IMR-90 (cell line): ENCODE measurements around the gene EML1. TPM values are rescaled to one million over a fixed set of nuclear protein-coding genes. Genes with fewer than 3 reads are reported as not detected.

Experiments
- ATAC-seq: fragments of 200-7000 bp; cut with Tn5 transposase; 2 replicates; pipeline ENCODE4 v1.9.1; 2020; ENCODE audit warnings: low read depth, mild to moderate bottlenecking, moderate library complexity
- BruUV-seq: library from RNA; stranded (reverse); fragments of 400-500 nt; replicated peaks from 2 replicates; lab custom pipeline; 2021; lab: Mats Ljungman, UMichigan
- CTCF ChIA-PET: fragments of 300-600 bp; formaldehyde crosslinking; extraction: SDS; loops from one replicate; lab custom pipeline; 2021; ENCODE audit warnings: antibody characterized with exemption; lab: Yijun Ruan, JAX
- POLR2A ChIA-PET: fragments of 300-600 bp; sonication (Branson Sonifier 250); formaldehyde crosslinking; loops from one replicate; lab custom pipeline; 2022; ENCODE audit warnings: antibody characterized with exemption; ENCODE audit not compliant: unreplicated experiment; lab: Charles Lee
- DNase-seq: peaks from one replicate; pipeline ENCODE4 v3.0.0; 2013
- H2AFZ ChIP-seq: replicated peaks from 2 replicates; pipeline ENCODE3; 2013; ENCODE audit warnings: low read length, mild to moderate bottlenecking; ENCODE audit not compliant: poor library complexity
- H2AK5ac ChIP-seq: 2 replicates; pipeline ENCODE4 v1.6.1; 2013; ENCODE audit warnings: low read depth, low read length, inconsistent platforms
- H2AK9ac ChIP-seq: replicated peaks from 2 replicates; pipeline ENCODE3; 2013; ENCODE audit warnings: mild to moderate bottlenecking, low read depth, low read length, moderate library complexity; ENCODE audit not compliant: poor library complexity
- H2BK120ac ChIP-seq: 2 replicates; pipeline ENCODE4 v1.6.1; 2013; ENCODE audit warnings: low read depth, low read length, inconsistent platforms
- H2BK15ac ChIP-seq: 3 replicates; pipeline ENCODE4 v1.6.1; 2013; ENCODE audit warnings: low read depth, low read length, inconsistent platforms
- H2BK20ac ChIP-seq: 2 replicates; pipeline ENCODE4 v1.6.1; 2013; ENCODE audit warnings: low read depth, mild to moderate bottlenecking, inconsistent platforms, low read length, moderate library complexity
- H2BK5ac ChIP-seq: 2 replicates; pipeline ENCODE4 v1.6.1; 2013; ENCODE audit warnings: mild to moderate bottlenecking, low read depth, low read length, inconsistent platforms; ENCODE audit not compliant: poor library complexity, severe bottlenecking
- H3K14ac ChIP-seq: replicated peaks from 2 replicates; pipeline ENCODE4 v1.6.1; 2013; ENCODE audit warnings: low read depth, low read length, inconsistent platforms
- H3K18ac ChIP-seq: 2 replicates; pipeline ENCODE4 v1.6.1; 2013; ENCODE audit warnings: low read depth, low read length, control low read depth
- H3K23ac ChIP-seq: 2 replicates; pipeline ENCODE4 v1.6.1; 2013; ENCODE audit warnings: low read depth, low read length, inconsistent platforms
- H3K27ac ChIP-seq: 2 replicates; pipeline ENCODE4 v1.5.1; 2013; ENCODE audit warnings: mild to moderate bottlenecking, control low read depth, low read length; ENCODE audit not compliant: insufficient read depth
- H3K27me3 ChIP-seq: 2 replicates; pipeline ENCODE4 v1.6.1; 2013; ENCODE audit warnings: low read length; ENCODE audit not compliant: control insufficient read depth, insufficient read depth
- H3K36me3 ChIP-seq: 2 replicates; pipeline ENCODE4 v1.6.1; 2013; ENCODE audit warnings: low read length, mixed read lengths; ENCODE audit not compliant: control insufficient read depth, insufficient read depth
- H3K4ac ChIP-seq: 2 replicates; pipeline ENCODE4 v1.6.1; 2013; ENCODE audit warnings: low read depth, low read length, inconsistent platforms
- H3K4me1 ChIP-seq: 2 replicates; pipeline ENCODE4 v1.6.1; 2013; ENCODE audit warnings: low read length, mixed read lengths; ENCODE audit not compliant: control insufficient read depth, insufficient read depth
- H3K4me2 ChIP-seq: 2 replicates; pipeline ENCODE4 v1.6.1; 2013; ENCODE audit warnings: low read depth, mild to moderate bottlenecking, control low read depth, low read length, moderate library complexity
- H3K4me3 ChIP-seq: 2 replicates; pipeline ENCODE4 v1.5.1; 2013; ENCODE audit warnings: low read depth, mild to moderate bottlenecking, control low read depth, low read length, moderate library complexity; ENCODE audit not compliant: insufficient read depth
- H3K56ac ChIP-seq: 2 replicates; pipeline ENCODE4 v1.6.1; 2013; ENCODE audit warnings: low read length, inconsistent platforms; ENCODE audit not compliant: insufficient read depth; ENCODE audit errors: extremely low read depth
- H3K79me1 ChIP-seq, 2 experiments: 2 replicates each; pipeline ENCODE4 v1.6.1; 2013; ENCODE audit warnings: low read length in 2 of 2, inconsistent platforms in 1 of 2, low read depth in 1 of 2
- H3K9ac ChIP-seq: 2 replicates; pipeline ENCODE4 v1.6.1; 2013; ENCODE audit warnings: low read depth, low read length, control low read depth
- H3K9me1 ChIP-seq: 2 replicates; pipeline ENCODE4 v1.6.1; 2013; ENCODE audit warnings: low read length, inconsistent platforms; ENCODE audit not compliant: insufficient read depth
- H3K9me3 ChIP-seq: 2 replicates; pipeline ENCODE4 v1.6.1; 2013; ENCODE audit warnings: low read length; ENCODE audit not compliant: control insufficient read depth, insufficient read depth
- H4K20me1 ChIP-seq: 2 replicates; pipeline ENCODE4 v1.6.1; 2013; ENCODE audit warnings: low read length, inconsistent platforms; ENCODE audit not compliant: insufficient read depth
- H4K5ac ChIP-seq: 2 replicates; pipeline ENCODE4 v1.6.1; 2013; ENCODE audit warnings: mild to moderate bottlenecking, low read depth, low read length, control low read depth
- H4K8ac ChIP-seq, 2 experiments: 2 replicates each; pipeline ENCODE4 v1.6.1; 2013; ENCODE audit warnings: low read depth in 2 of 2, low read length in 2 of 2, control low read depth in 1 of 2, inconsistent platforms in 1 of 2
- H4K91ac ChIP-seq: 2 replicates; pipeline ENCODE4 v1.6.1; 2013; ENCODE audit warnings: low read depth, low read length, inconsistent platforms; ENCODE audit not compliant: insufficient read depth
- CTCF ChIP-seq: conservative IDR thresholded peaks from 2 replicates; pipeline ENCODE4 v1.5.1; 2012; ENCODE audit warnings: mild to moderate bottlenecking, low read depth, low read length, improper control_type of control experiment
- ELK1 ChIP-seq: fragments of 150-350 bp; IDR thresholded peaks from 2 replicates; pipeline ENCODE4 v1.6.1; 2016; ENCODE audit warnings: low read depth, mild to moderate bottlenecking, low read length, moderate library complexity, borderline replicate concordance
- FOS ChIP-seq: fragments of 150-350 bp; IDR thresholded peaks from 2 replicates; pipeline ENCODE4 v1.6.1; 2016; ENCODE audit warnings: low read depth, low read length
- MAFK ChIP-seq: IDR thresholded peaks from 2 replicates; pipeline ENCODE4 v1.6.1; 2012; ENCODE audit warnings: low read depth, low read length, improper control_type of control experiment
- MXI1 ChIP-seq: IDR thresholded peaks from 2 replicates; pipeline ENCODE4 v1.6.1; 2012; ENCODE audit warnings: low read depth, mild to moderate bottlenecking, low read length, moderate library complexity, borderline replicate concordance
- POLR2A ChIP-seq: IDR thresholded peaks from 2 replicates; pipeline ENCODE4 v1.6.1; 2012; ENCODE audit warnings: mild to moderate bottlenecking, low read depth, low read length
- SMC3 ChIP-seq: fragments of 150-350 bp; IDR thresholded peaks from 2 replicates; pipeline ENCODE4 v1.6.1; 2016; ENCODE audit warnings: low read depth, mild to moderate bottlenecking, antibody characterized with exemption, low read length, moderate library complexity
- WGBS, 2 experiments: methylation state at CpG; one replicate each; pipeline versions ENCODE4 v1.1.5 to v1.1.7; 2013; ENCODE audit warnings: missing lambda C conversion rate in 2 of 2; ENCODE audit not compliant: insufficient read length in 1 of 2; ENCODE audit errors: extremely low coverage in 2 of 2; 5-methylcytosine and 5-hydroxymethylcytosine counted together
- dilution Hi-C: fragments of 300-500 bp; cut with HindIII; formaldehyde crosslinking; loops from one replicate; pipeline ENCODE4 v1.14.3; 2018; ENCODE audit warnings: low sequenced_read_pairs; ENCODE audit not compliant: unreplicated experiment
- in situ Hi-C: fragments of 300-500 bp; cut with MboI; formaldehyde crosslinking; loops from 3 replicates; pipeline ENCODE4 v1.14.3; 2019; ENCODE audit warnings: low sequenced_read_pairs, inconsistent platforms, mixed read lengths
- intact Hi-C: fragments of 100-400 bp; cut with micrococcal nuclease; formaldehyde crosslinking; loops from 2 replicates; pipeline ENCODE4 v1.10.0; 2022
- polyA plus RNA-seq, 3 experiments: library from polyadenylated mRNA; depleted of rRNA; stranded (reverse); fragments of >200 nt; gene quantifications; 2 replicates each; pipeline ENCODE4 v1.2.3, GENCODE V29; 2012; ENCODE audit warnings: low replicate concordance in 1 of 3
- total RNA-seq: library from RNA; depleted of rRNA; stranded (reverse); fragments of >200 nt; gene quantifications from 2 replicates; pipeline ENCODE4 v1.2.3, GENCODE V29; 2012

Gene EML1
- total and polyA plus RNA-seq, 2 of the 4 experiments (the other 2 are of a cell fraction): 14.0 to 42.3 TPM

GRCh38 chr14:99989032-99989431 lies 195.8 kb downstream of the EML1 start:
- Histone ChIP-seq H2AK5ac (no peak overlapping the region), H3K79me1 (peaks cover 4 to 15% of the 10 kb centered on the region in 2 experiments; a peak in 3 of 4 replicates), H4K5ac (no peak overlapping the region), H3K4ac (no peak overlapping the region), H3K4me1 (peaks cover 2% of the 10 kb centered on the region; the same call in 1 of the 2 replicates), H3K27me3 (no peaks in the 10 kb centered on the region), H2BK15ac (no peak overlapping the region; the same call in 2 of the 3 replicates), H3K23ac (no peak overlapping the region), H2BK5ac (no peak overlapping the region), H3K4me2 (no peak overlapping the region), H3K9ac (no peak overlapping the region), H3K36me3 (no peaks in the 10 kb centered on the region), H4K91ac (no peak overlapping the region), H2AFZ (no peak overlapping the region), H4K8ac (no peak overlapping the region), H2AK9ac (no peak overlapping the region), H3K56ac (no peak overlapping the region), H3K9me1 (no peaks in the 10 kb centered on the region), H4K20me1 (no peaks in the 10 kb centered on the region), H2BK120ac (no peak overlapping the region), H3K4me3 (no peak overlapping the region), H3K27ac (no peak overlapping the region), H2BK20ac (no peak overlapping the region), H3K14ac (no peak overlapping the region), H3K9me3 (no peaks in the 10 kb centered on the region), H3K18ac (peak overlapping the region; percentile 3; the same call in 1 of the 2 replicates)
- no TSS peak for BruUV-seq
- ChIA-PET POLR2A (no interaction called here), CTCF (no interaction called here)
- intact Hi-C loops: no loop called here
- in situ Hi-C loops: loop anchor here (10.0 kb wide), 1 partner anchor 206 kb away; no protein-coding TSS in a partner anchor
- TF ChIP-seq MAFK: no peak
- TF ChIP-seq SMC3: no peak
- no peak for TF ChIP-seq POLR2A
- no peak for TF ChIP-seq ELK1
- no peak for TF ChIP-seq FOS
- TF ChIP-seq MXI1: no peak
- TF ChIP-seq CTCF: no peak
- WGBS, 2 experiments: no CpG with 5 or more reads among the region's 3 CpGs
- DNase-seq (no peak), ATAC-seq (no peak)
- dilution Hi-C loops: no loop called here
